HCT116 (cell line): ENCODE data around the gene RETSAT.

Source experiments
- CTCF ChIP-seq, 3 experiments: fragments of 200-600 bp in 1 of 3; sonication (generic) in 1 of 3; IDR thresholded peaks in 2 of 3; conservative IDR thresholded peaks in 1 of 3; 2 replicates each; pipeline ENCODE4 v1.5.1; 2012 to 2017; ENCODE audit warnings: low read depth in 2 of 3, low read length in 2 of 3, antibody characterized with exemption in 1 of 3, borderline replicate concordance in 1 of 3, control low read depth in 1 of 3, mild to moderate bottlenecking in 1 of 3, mixed read lengths in 1 of 3, mixed run types in 1 of 3, moderate library complexity in 1 of 3; ENCODE audit not compliant: insufficient read depth in 1 of 3
- RAD21 ChIP-seq: IDR thresholded peaks from 2 replicates; pipeline ENCODE4 v1.6.1; 2012; ENCODE audit warnings: low read depth, mild to moderate bottlenecking

DNA sequence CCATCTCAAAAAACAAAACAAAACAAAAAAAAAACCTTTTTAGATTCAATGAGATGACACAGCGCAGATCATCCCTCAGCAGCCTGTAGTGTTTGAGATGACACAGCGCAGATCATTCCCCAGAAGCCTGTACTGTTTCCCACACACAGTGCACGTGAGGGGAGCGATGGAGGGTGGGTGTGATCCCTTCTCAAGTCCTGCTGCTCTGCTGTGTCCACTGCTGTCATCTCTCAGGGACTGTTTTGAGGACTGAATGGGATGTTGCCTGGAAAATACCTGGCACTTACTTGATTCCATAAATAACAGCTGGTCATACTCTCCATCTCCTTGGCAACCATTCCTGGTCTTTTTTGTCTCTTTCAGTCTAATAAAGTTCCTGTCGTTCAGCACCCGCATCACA lies 52.2 kb downstream of the RETSAT start:
- TF ChIP-seq CTCF (IDR thresholded peaks at IDR 0.05 in 2 of 3, conservative IDR thresholded peaks at IDR 0.05 in 1 of 3; ENCODE audit: borderline replicate concordance in 1 of 3, insufficient read depth in 1 of 3, low read depth in 2 of 3, low read length in 2 of 3) (no peak), RAD21 (no peak)
